Activated CD8-positive, alpha-beta memory T cell treated with anti-CD3 and anti-CD28 coated beads, Interleukin-2, amount 10 ng/mL, durations not matched to agents 7 days and 5 days (primary cell): ENCODE results near the gene ABCB1. TPM values are rescaled to one million over a fixed set of nuclear protein-coding genes. Genes with fewer than 3 reads are reported as not detected.
"Not testable (repeated sequence)": the region's sequence is repeated elsewhere in the genome, so short reads cannot be mapped to it uniquely, and the experiment has no call there.

Experiments used
- ATAC-seq: fragments of 150-1000 bp; cut with Tn5 transposase; one replicate; pipeline ENCODE4 v1.10.0; 2021; ENCODE audit warnings: moderate library complexity
- CTCF ChIA-PET: fragments of 350-600 bp; sonication (Branson Sonifier 250); formaldehyde crosslinking; loops from one replicate; lab custom pipeline; 2021; ENCODE audit warnings: antibody characterized with exemption; lab: Charles Lee
- DNase-seq: peaks from one replicate; pipeline ENCODE4 v3.0.0-alpha.2; 2020
- H3K27ac Mint-ChIP-seq: one replicate; pipeline ENCODE4 v1.8.0; 2021; ENCODE audit warnings: mild to moderate bottlenecking, mixed read lengths
- H3K27me3 Mint-ChIP-seq: one replicate; pipeline ENCODE4 v1.8.0; 2021; ENCODE audit warnings: mixed read lengths
- H3K36me3 Mint-ChIP-seq: one replicate; pipeline ENCODE4 v1.8.0; 2021; ENCODE audit warnings: mild to moderate bottlenecking, mixed read lengths
- H3K4me1 Mint-ChIP-seq: one replicate; pipeline ENCODE4 v1.8.0; 2021; ENCODE audit warnings: mixed read lengths
- H3K4me3 Mint-ChIP-seq: one replicate; pipeline ENCODE4 v1.8.0; 2021; ENCODE audit warnings: mild to moderate bottlenecking, moderate library complexity, mixed read lengths
- H3K9me3 Mint-ChIP-seq: one replicate; pipeline ENCODE4 v1.8.0; 2022; ENCODE audit warnings: low read depth, mixed read lengths
- total RNA-seq, 2 experiments: library from RNA; stranded (reverse); gene quantifications; one replicate each; pipeline ENCODE4 v1.2.3, GENCODE V29; 2021

The ABCB1 gene
- total RNA-seq, 2 experiments from 2014 or later = 15.1 to 15.7 TPM

- peaks cover 21% of the 10 kb centered on the region for H3K27me3 Mint-ChIP-seq
- H3K4me1 Mint-ChIP-seq, H3K4me3 Mint-ChIP-seq, CTCF ChIA-PET, H3K9me3 Mint-ChIP-seq, H3K27ac Mint-ChIP-seq, ATAC-seq, DNase-seq, H3K36me3 Mint-ChIP-seq: not testable (repeated sequence)
Measured at GRCh38 chr7:87469204-87469603, 131.5 kb downstream of the ABCB1 start.

DNA sequence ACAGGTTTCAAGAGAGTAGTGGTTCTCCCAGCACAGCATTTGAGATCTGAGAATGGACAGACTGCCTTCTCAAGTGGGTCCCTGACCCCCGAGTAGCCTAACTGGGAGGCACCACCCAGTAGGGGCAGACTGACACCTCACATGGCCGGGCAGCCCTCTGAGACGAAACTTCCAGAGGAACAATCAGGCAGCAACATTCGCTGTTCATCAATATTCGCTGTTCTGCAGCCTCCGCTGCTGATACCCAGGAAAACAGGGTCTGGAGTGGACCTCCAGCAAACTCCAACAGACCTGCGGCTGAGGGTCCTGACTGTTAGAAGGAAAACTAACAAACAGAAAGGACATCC lies 135.2 kb downstream of the ABCB1 start:
- H3K27ac Mint-ChIP-seq, CTCF ChIA-PET, DNase-seq, H3K4me1 Mint-ChIP-seq, H3K27me3 Mint-ChIP-seq, H3K36me3 Mint-ChIP-seq, H3K4me3 Mint-ChIP-seq, H3K9me3 Mint-ChIP-seq, ATAC-seq: not testable (repeated sequence)

GRCh38 chr7:87464830-87465533 lies 135.7 kb downstream of the ABCB1 start:
- H3K4me3 Mint-ChIP-seq, ATAC-seq, H3K9me3 Mint-ChIP-seq, H3K4me1 Mint-ChIP-seq, H3K27ac Mint-ChIP-seq, DNase-seq, H3K27me3 Mint-ChIP-seq, H3K36me3 Mint-ChIP-seq: not testable (repeated sequence)
- CTCF ChIA-PET = interaction anchor here (0.5 kb wide), 1 partner anchor 560 kb away, joined by 3 read pairs; no protein-coding TSS in a partner anchor

- Mint-ChIP-seq H3K4me1 (no peaks in the 10 kb centered on the region), H3K36me3 (no peaks in the 10 kb centered on the region), H3K27me3 (peaks cover 7% of the 10 kb centered on the region), H3K9me3 (no peaks in the 10 kb centered on the region), H3K27ac (no peak overlapping the region), H3K4me3 (no peak overlapping the region)
- CTCF ChIA-PET = no interaction called here
- DNase-seq (no peak), ATAC-seq (no peak)
Measured at GRCh38 chr7:87463982-87464381, 136.7 kb downstream of the ABCB1 start.

DNA sequence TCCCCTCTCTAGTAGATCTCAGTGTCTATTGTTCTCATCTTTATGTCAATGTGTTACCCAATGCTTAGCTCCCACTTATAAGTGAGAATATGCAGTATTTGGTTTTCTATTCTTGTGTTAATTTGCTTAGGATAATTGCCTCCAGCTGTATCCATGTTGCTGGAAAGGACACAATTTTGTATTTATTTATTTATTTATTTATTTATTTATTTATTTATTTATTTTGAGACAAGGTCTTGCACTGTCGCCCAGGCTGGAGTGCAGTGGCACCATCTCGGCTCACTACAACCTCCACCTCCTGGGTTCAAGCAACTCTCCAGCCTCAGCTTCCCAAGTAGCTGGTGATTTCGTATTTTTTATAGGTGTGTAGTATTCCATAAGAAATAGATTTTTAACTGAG lies 140.2 kb downstream of the ABCB1 start:
- CTCF ChIA-PET, H3K4me1 Mint-ChIP-seq, H3K9me3 Mint-ChIP-seq, DNase-seq, H3K27ac Mint-ChIP-seq, H3K36me3 Mint-ChIP-seq, H3K4me3 Mint-ChIP-seq, ATAC-seq: not testable (repeated sequence)
- peaks cover 14% of the 10 kb centered on the region for H3K27me3 Mint-ChIP-seq

- no peaks in the 10 kb centered on the region for H3K36me3 Mint-ChIP-seq
- no peaks in the 10 kb centered on the region for H3K4me1 Mint-ChIP-seq
- H3K4me3 Mint-ChIP-seq = no peak overlapping the region
- CTCF ChIA-PET = no interaction called here
- H3K27ac Mint-ChIP-seq = no peak overlapping the region
- no peaks in the 10 kb centered on the region for H3K9me3 Mint-ChIP-seq
- DNase-seq (no peak), ATAC-seq (no peak)
- H3K27me3 Mint-ChIP-seq = peaks cover 14% of the 10 kb centered on the region
Measured at GRCh38 chr7:87459941-87460340, 140.7 kb downstream of the ABCB1 start.

DNA sequence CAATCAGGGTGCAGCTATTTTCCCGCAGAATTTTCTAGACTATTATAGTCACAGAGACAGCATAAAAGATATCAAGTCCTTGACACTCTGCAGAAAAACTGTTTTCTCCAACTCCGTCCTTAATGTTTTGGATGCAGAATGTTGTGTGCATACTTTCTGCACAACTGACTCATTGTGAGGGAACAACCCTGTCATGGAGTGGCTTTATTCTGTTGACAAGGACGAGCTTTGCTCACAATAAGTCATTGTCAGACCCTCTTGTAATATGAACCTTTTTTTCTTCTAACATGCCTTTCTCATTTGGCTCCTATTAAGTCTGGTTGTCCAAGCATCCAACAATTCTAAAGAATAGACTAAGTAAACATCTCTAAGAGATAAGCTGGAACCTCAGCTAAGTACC lies 142.5 kb downstream of the ABCB1 start:
- Mint-ChIP-seq H3K36me3 (no peaks in the 10 kb centered on the region), H3K27ac (no peak overlapping the region), H3K4me1 (no peaks in the 10 kb centered on the region), H3K27me3 (peaks cover 17% of the 10 kb centered on the region), H3K9me3 (no peaks in the 10 kb centered on the region), H3K4me3 (no peak overlapping the region)
- CTCF ChIA-PET = interaction anchor here (1.3 kb wide), 1 partner anchor 60 kb away, joined by 3 read pairs; no protein-coding TSS in a partner anchor
- DNase-seq (no peak), ATAC-seq (no peak)

DNA sequence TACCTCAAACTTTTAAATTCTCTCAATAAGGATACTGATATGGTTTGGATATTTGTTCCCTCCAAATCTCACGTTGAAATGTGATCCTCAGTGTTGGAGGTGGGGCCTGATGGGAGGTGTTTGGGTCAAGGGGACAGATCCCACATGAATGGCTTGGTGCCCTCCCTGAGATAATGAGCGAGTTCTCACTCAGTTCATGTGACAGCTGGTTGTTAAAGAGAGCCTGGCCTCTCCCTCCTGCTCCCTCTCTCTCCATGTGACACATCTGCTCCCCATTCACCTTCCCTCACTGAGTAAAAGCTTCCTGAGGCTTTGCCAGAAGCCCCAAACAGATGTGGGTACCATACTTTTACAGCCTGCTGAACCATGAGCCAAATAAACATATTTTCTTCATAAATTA lies 144.4 kb downstream of the ABCB1 start:
- no peak overlapping the region for H3K4me3 Mint-ChIP-seq
- ATAC-seq (no peak), DNase-seq (no peak)
- H3K27ac Mint-ChIP-seq = no peak overlapping the region
- H3K4me1 Mint-ChIP-seq = no peaks in the 10 kb centered on the region
- peaks cover 17% of the 10 kb centered on the region for H3K27me3 Mint-ChIP-seq
- no peaks in the 10 kb centered on the region for H3K36me3 Mint-ChIP-seq
- CTCF ChIA-PET = no interaction called here
- H3K9me3 Mint-ChIP-seq = no peaks in the 10 kb centered on the region

Other genes with a start within 250 kb of the ABCB1 start
- under 1 TPM in 1 of 2 experiments, not detected in 1; 0.07 TPM for gene ABCB4, start 125.2 kb downstream of the ABCB1 start, total RNA-seq
- under 1 TPM in 1 of 2 experiments, not detected in 1; 0.19 TPM for gene RUNDC3B, start 27.5 kb upstream of the ABCB1 start, total RNA-seq